Activated CD4-positive, alpha-beta T cell treated with anti-CD3 and anti-CD28 coated beads, Interleukin-2, amount 10 ng/mL, durations not matched to agents 7 days and 5 days (primary cell): ENCODE data around the gene CARMIL3. TPM values are rescaled to one million over a fixed set of nuclear protein-coding genes. Genes with fewer than 3 reads are reported as not detected.
"Not testable (repeated sequence)": the region's sequence is repeated elsewhere in the genome, so short reads cannot be mapped to it uniquely, and the experiment has no call there.

Source experiments
- CTCF ChIA-PET: fragments of 350-600 bp; sonication (Branson Sonifier 250); formaldehyde crosslinking; loops from one replicate; lab custom pipeline; 2021; ENCODE audit warnings: antibody characterized with exemption; lab: Charles Lee
- POLR2A ChIA-PET: fragments of 350-600 bp; sonication (Branson Sonifier 250); formaldehyde crosslinking; loops from one replicate; lab custom pipeline; 2021; ENCODE audit warnings: antibody characterized with exemption; lab: Charles Lee
- DNase-seq: peaks from one replicate; pipeline ENCODE4 v3.0.0-alpha.2; 2020
- H3K27ac Mint-ChIP-seq: one replicate; pipeline ENCODE4 v1.8.0; 2021; ENCODE audit warnings: mild to moderate bottlenecking, moderate library complexity, mixed read lengths
- H3K27me3 Mint-ChIP-seq: one replicate; pipeline ENCODE4 v1.8.0; 2021; ENCODE audit warnings: mixed read lengths
- H3K36me3 Mint-ChIP-seq: one replicate; pipeline ENCODE4 v1.8.0; 2021; ENCODE audit warnings: low read depth, mixed read lengths
- H3K4me1 Mint-ChIP-seq: one replicate; pipeline ENCODE4 v1.8.0; 2021; ENCODE audit warnings: mixed read lengths
- H3K4me3 Mint-ChIP-seq: one replicate; pipeline ENCODE4 v1.8.0; 2021; ENCODE audit warnings: mild to moderate bottlenecking, moderate library complexity, mixed read lengths
- H3K9me3 Mint-ChIP-seq: one replicate; pipeline ENCODE4 v1.8.0; 2021; ENCODE audit warnings: mixed read lengths
- total RNA-seq, 2 experiments: library from RNA; stranded (reverse); gene quantifications; one replicate each; pipeline ENCODE4 v1.2.3, GENCODE V29; 2021

The CARMIL3 gene
- total RNA-seq, 2 experiments from 2014 or later: 0.83 to 1.1 TPM

DNA sequence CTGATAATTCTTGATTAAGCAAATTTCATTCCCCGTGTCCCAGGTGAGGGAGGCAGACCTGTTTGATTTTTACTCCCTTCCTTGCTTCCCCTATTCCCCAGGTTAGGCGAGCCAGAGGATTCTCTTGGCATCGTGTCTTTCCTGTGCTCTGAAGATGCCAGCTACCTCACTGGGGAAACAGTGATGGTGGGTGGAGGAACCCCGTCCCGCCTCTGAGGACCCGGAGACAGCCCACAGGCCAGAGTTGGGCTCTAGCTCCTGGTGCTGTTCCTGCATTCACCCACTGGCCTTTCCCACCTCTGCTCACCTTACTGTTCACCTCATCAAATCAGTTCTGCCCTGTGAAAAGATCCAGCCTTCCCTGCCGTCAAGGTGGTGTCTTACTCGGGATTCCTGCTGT lies 1.1 kb upstream of the CARMIL3 start:
- peaks cover 21% of the 10 kb centered on the region for H3K4me1 Mint-ChIP-seq
- H3K27me3 Mint-ChIP-seq: peaks cover 41% of the 10 kb centered on the region
- DNase-seq, H3K9me3 Mint-ChIP-seq, H3K36me3 Mint-ChIP-seq, POLR2A ChIA-PET, H3K27ac Mint-ChIP-seq: not testable (repeated sequence)
- CTCF ChIA-PET: interaction anchor here (0.8 to 1.1 kb wide), 2 partner anchors 44 to 58 kb away, joined by 3 read pairs; partner anchors contain the start of gene PCK2
- H3K4me3 Mint-ChIP-seq: peak overlapping the region; percentile 73

DNA sequence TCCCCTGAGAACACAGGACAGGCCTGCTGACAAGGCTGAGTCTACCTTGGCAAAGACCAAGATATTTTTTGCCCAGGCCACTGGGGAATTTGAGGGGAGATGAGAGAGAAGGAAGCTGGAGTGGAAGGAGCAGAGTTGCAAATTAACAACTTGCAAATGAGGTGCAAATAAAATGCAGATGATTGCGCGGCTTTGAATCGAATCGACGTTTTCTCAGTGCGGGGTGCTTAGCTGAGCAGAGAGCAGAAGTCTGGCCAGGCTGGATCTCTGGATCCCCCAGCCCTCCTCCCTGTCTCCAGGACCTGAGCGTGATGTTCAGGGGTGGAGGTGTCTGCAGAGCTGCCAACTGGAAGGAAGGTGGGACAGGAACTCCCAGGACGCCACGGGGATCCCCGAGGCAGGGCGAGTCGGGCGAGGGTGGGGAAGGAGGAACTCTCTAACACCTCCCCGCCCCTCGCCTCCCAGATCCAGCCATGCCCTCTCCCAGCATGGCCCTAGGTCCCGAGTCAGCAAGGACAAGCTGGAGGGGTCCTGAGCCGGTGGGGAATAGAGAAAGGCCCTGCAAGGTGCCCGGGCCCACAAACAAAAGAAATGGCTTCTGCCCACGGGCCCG lies 527 bp upstream of the CARMIL3 start:
- Mint-ChIP-seq H3K9me3 (no peaks in the 10 kb centered on the region), H3K4me1 (peaks cover 21% of the 10 kb centered on the region), H3K36me3 (no peaks in the 10 kb centered on the region), H3K27me3 (peaks cover 40% of the 10 kb centered on the region), H3K4me3 (peak overlapping the region; percentile 73), H3K27ac (peak overlapping the region; percentile 82)
- ChIA-PET POLR2A (interaction anchor here (0.6 kb wide), 1 partner anchor 9 kb away, joined by 3 read pairs; no protein-coding TSS in a partner anchor), CTCF (interaction anchor here (0.7 to 1.9 kb wide), 8 partner anchors 10 to 110 kb away, joined by 3 to 5 read pairs (median 4); partner anchors contain the start of genes CPNE6, IRF9 and PCK2)
- no peak for DNase-seq

DNA sequence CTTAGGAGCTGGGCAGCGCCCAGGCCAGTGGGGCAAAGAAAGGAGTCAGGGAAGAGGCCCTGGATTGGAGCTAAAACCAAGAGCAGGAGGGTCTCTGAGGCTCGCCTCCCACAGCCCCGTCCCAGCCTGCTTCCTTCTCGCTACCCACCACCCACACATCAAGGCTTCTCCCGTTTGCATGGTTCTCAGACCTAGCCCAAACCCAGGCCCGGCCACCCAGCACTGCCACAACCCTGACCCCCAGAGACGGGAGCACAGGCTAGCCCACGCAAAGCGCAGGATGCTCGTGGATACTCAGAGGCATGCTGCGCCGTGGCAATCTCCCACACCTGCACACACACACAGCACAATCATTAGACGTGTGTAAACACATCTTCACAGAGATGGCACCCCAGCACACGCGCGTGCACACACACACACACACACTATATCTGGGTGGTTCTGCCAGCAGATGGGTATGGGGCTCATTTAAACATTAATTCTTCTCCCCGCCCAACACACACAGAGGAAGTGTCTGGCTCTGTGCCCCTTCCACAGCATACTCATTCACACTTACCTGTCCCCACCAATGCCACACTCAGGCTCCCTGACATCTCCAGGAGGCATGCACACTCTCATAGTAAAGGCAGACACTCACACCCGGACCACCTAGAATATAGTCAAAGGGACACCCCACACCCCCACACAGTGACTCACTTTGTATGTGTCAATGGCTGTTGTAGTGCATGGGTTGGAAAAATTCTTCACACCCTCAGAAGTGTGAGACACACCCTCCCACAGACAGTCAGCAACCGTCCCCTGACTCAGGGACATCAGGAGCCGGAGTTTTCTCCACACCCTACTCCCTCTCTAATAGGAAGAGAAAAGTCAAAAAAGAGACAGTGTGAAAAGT lies 1.1 kb downstream of the CARMIL3 start:
- Mint-ChIP-seq H3K36me3 (no peaks in the 10 kb centered on the region), H3K4me3 (peak overlapping the region; percentile 62), H3K9me3 (no peaks in the 10 kb centered on the region), H3K27ac (peak overlapping the region; percentile 20), H3K4me1 (peaks cover 21% of the 10 kb centered on the region), H3K27me3 (peaks cover 36% of the 10 kb centered on the region)
- ChIA-PET POLR2A (interaction anchor here (0.6 kb wide), 1 partner anchor 54 kb away, joined by 4 read pairs; no protein-coding TSS in a partner anchor), CTCF (interaction anchor here (1.0 to 1.9 kb wide), 5 partner anchors 18 to 85 kb away, joined by 3 to 5 read pairs (median 4); partner anchors contain the start of gene CPNE6)
- DNase-seq: no peak

DNA sequence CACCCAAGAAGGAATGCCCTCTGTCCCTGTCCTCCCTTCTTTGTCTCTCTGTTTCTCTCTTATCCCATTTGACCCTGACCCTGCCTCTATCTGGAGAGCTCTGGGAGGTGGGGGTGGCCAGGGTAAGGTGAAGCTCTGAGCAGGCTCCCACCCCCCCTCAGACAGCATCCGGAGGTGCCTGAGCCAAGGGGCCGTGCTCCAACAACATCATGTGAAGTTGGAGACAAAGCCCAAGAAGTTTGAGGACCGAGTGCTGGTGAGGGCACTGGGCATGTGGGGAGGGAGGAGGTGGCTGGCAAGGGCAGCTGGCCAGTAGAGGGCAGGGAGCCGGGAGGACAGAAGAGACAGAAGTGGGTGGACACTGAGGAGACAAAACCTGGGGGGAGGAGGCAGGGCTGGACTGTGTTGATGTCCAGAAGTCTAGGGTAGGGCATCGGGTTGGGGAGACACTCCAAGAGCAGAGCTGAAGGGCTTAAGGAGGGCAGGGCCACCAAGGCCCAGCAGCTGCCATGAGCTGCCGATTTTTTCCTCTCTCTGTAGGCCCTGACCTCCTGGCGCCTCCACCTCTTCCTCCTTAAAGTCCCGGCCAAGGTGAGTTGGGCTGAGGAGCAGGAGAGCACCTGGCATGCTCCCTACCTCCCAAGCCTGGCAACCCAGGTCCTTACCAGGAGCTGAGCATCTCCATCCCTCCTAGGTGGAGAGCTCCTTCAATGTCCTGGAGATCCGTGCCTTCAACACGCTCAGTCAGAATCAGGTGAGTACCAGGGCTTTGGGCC lies 1.9 kb downstream of the CARMIL3 start:
- ChIA-PET POLR2A (no interaction called here), CTCF (interaction anchor here (1.1 to 1.6 kb wide), 3 partner anchors 10 to 107 kb away, joined by 3 to 5 read pairs (median 4); partner anchors contain the start of genes CPNE6 and IRF9)
- Mint-ChIP-seq H3K27ac (no peak overlapping the region), H3K9me3 (no peaks in the 10 kb centered on the region), H3K36me3 (no peaks in the 10 kb centered on the region), H3K4me1 (peaks cover 23% of the 10 kb centered on the region), H3K27me3 (peaks cover 33% of the 10 kb centered on the region), H3K4me3 (peak overlapping the region; percentile 62)
- DNase-seq: no peak

DNA sequence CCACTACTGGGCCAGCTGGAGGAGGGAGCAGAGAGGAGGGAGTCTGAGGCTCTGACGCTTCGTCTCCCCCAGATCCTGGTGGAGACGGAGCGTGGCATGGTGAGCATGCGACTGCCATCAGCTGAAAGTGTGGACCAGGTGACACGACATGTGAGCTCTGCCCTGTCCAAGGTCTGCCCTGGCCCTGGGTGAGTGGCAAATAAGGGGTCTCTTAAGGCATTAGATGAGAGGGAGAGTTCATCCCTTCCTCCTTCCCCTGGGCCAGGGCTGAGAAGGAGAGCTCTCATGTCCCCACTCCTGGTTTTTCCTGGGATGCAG lies 2.5 kb downstream of the CARMIL3 start:
- Mint-ChIP-seq H3K4me1 (peaks cover 23% of the 10 kb centered on the region), H3K36me3 (no peaks in the 10 kb centered on the region), H3K27me3 (peaks cover 31% of the 10 kb centered on the region), H3K27ac (no peak overlapping the region), H3K9me3 (no peaks in the 10 kb centered on the region), H3K4me3 (no peak overlapping the region)
- POLR2A ChIA-PET: no interaction called here
- CTCF ChIA-PET: interaction anchor here (1.1 to 1.6 kb wide), 3 partner anchors 11 to 107 kb away, joined by 3 to 5 read pairs (median 4); partner anchors contain the start of genes CPNE6 and IRF9
- no peak for DNase-seq

DNA sequence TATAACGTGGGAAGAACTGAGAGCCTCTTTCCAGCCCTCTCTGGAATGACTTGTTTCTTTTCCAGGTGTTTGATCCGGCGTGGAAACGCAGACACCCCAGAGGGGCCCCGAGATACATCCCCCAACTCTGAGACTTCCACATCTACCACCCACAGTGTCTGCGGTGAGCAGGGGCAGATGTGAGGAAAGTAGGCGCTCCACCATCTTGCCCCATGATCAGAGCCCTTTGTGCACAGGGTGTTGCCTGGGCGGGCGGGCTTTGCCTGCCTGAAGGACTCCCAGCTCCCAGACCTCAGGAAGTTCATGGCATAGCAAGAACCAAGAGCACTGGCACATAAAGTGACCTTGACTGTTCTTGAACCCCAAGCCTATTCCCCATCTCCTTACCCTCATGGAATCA lies 2.8 kb downstream of the CARMIL3 start:
- ChIA-PET CTCF (interaction anchor here (1.1 to 1.6 kb wide), 3 partner anchors 11 to 106 kb away, joined by 3 to 5 read pairs (median 4); partner anchors contain the start of genes CPNE6 and IRF9), POLR2A (no interaction called here)
- H3K4me3 Mint-ChIP-seq: no peak overlapping the region
- H3K36me3 Mint-ChIP-seq: no peaks in the 10 kb centered on the region
- no peak overlapping the region for H3K27ac Mint-ChIP-seq
- no peak for DNase-seq
- no peaks in the 10 kb centered on the region for H3K9me3 Mint-ChIP-seq
- peaks cover 31% of the 10 kb centered on the region for H3K27me3 Mint-ChIP-seq
- H3K4me1 Mint-ChIP-seq: peaks cover 23% of the 10 kb centered on the region

DNA sequence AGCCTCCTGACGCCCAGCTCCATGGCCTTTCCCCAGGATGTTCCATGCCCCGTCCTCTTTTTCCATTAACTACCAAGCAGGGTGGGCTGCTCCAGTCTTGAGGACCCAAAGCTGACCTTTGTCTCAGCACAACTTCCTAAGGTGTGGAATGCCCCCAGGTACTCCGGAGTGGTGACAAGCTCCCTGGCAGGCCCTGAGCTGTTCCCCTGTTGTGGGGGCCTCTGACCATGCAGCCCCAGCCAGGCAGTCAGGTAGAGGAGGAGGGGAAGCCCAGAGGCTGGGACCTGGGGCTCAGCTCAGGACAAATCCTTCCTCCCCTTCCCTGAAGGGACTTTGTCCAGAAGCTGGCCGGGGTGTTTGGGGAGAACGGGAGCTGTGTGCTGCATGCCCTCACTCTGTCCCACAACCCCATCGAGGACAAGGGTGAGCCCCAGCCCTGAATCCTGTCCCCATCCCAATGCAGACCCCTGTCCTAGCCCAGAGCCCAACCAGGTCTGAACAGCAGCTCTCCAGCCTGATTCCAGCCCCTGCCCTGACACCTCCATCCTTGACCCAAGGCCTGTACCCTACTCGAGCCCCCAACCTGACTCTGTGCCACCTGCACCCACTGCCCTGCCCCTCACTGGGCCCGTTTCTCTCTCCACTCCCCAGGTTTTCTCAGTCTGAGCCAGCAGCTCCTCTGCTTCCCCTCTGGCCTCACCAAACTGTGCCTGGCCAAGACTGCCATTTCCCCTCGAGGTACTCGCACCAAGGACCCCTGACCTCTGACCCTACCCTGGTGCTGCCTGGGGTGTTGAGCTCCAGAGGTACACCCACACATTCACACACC lies 4.4 kb downstream of the CARMIL3 start:
- Mint-ChIP-seq H3K36me3 (no peaks in the 10 kb centered on the region), H3K27me3 (peaks cover 21% of the 10 kb centered on the region), H3K4me3 (no peak overlapping the region), H3K27ac (no peak overlapping the region), H3K9me3 (no peaks in the 10 kb centered on the region), H3K4me1 (peaks cover 21% of the 10 kb centered on the region)
- no peak for DNase-seq
- ChIA-PET POLR2A (interaction anchor here (0.6 kb wide), 1 partner anchor 70 kb away, joined by 3 read pairs; no protein-coding TSS in a partner anchor), CTCF (interaction anchor here (0.6 to 1.1 kb wide), 3 partner anchors 12 to 277 kb away, joined by 3 read pairs; partner anchors contain the start of gene IRF9)

DNA sequence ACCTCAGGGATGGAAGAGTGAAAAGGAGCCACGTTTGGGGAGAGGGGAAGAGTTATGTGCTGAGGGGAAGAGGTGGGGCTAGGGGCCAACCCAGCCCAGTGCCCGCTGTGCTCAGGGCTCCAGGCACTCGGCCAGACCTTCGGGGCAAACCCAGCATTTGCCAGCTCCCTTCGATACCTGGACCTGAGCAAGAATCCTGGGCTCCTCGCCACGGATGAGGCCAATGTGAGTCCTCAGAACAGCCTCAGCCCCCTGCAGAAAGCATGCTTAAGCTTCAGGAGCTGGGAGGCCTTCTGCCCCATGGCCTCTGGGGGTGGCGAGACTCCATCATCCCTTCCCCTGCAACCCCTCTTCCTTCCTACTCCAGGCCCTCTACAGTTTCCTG lies 5.0 kb downstream of the CARMIL3 start:
- DNase-seq: no peak
- no peaks in the 10 kb centered on the region for H3K9me3 Mint-ChIP-seq
- no peaks in the 10 kb centered on the region for H3K36me3 Mint-ChIP-seq
- H3K27me3 Mint-ChIP-seq: peaks cover 19% of the 10 kb centered on the region
- H3K4me3 Mint-ChIP-seq: no peak overlapping the region
- POLR2A ChIA-PET: interaction anchor here (1.0 kb wide), 1 partner anchor 52 kb away, joined by 4 read pairs; no protein-coding TSS in a partner anchor
- H3K4me1 Mint-ChIP-seq: peaks cover 18% of the 10 kb centered on the region
- CTCF ChIA-PET: interaction anchor here (0.8 to 1.1 kb wide), 3 partner anchors 11 to 105 kb away, joined by 3 read pairs; partner anchors contain the start of gene IRF9
- no peak overlapping the region for H3K27ac Mint-ChIP-seq

DNA sequence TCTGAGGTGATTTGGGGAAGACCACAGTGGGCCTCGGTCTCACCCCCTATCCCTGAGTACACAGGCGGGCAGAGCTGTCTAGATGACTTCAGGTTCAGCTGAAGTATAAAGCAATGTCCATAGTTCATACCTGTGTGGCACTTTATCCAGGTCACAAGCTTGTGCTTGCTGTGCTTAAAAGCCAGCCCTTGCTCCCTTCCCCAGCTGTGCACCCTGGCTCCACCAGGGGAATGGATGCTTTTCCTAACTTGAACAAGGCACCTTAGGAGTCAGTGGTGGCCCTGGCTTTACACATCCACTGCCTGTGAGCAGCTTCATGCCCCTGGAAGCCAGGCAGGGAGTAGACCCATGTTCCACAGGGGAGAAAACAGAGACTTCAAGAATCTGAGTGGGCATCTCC lies 5.5 kb downstream of the CARMIL3 start:
- Mint-ChIP-seq H3K4me1 (peaks cover 18% of the 10 kb centered on the region), H3K27ac (no peak overlapping the region), H3K4me3 (no peak overlapping the region), H3K36me3 (no peaks in the 10 kb centered on the region), H3K27me3 (peaks cover 19% of the 10 kb centered on the region), H3K9me3 (no peaks in the 10 kb centered on the region)
- ChIA-PET POLR2A (interaction anchor here (1.0 kb wide), 1 partner anchor 52 kb away, joined by 4 read pairs; no protein-coding TSS in a partner anchor), CTCF (interaction anchor here (0.8 to 1.3 kb wide), 3 partner anchors 11 to 51 kb away, joined by 3 read pairs; no protein-coding TSS in a partner anchor)
- DNase-seq: no peak

DNA sequence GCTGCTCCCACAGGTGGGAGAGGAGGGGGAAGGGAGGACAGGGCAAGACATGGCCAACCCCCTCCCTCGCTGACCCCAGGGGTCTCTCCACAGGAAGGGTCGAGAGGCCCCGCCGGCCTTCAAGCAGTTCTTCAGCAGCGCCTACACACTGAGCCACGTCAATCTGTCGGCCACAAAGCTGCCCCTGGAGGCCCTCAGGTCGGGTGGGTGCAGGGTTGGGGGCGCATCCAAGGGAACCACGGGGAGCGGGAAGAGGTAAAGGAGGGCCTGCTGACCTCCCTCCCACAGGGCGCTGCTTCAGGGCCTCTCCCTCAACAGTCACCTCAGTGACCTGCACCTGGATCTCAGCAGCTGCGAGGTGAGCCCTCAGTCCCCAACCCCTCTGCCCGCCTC lies 6.1 kb downstream of the CARMIL3 start:
- no peak overlapping the region for H3K4me3 Mint-ChIP-seq
- H3K27ac Mint-ChIP-seq: no peak overlapping the region
- POLR2A ChIA-PET: interaction anchor here (1.0 kb wide), 1 partner anchor 51 kb away, joined by 4 read pairs; no protein-coding TSS in a partner anchor
- H3K4me1 Mint-ChIP-seq: peaks cover 13% of the 10 kb centered on the region
- peaks cover 16% of the 10 kb centered on the region for H3K27me3 Mint-ChIP-seq
- CTCF ChIA-PET: interaction anchor here (1.3 kb wide), 1 partner anchor 13 kb away, joined by 3 read pairs; no protein-coding TSS in a partner anchor
- DNase-seq: no peak
- H3K36me3 Mint-ChIP-seq: no peaks in the 10 kb centered on the region
- no peaks in the 10 kb centered on the region for H3K9me3 Mint-ChIP-seq

DNA sequence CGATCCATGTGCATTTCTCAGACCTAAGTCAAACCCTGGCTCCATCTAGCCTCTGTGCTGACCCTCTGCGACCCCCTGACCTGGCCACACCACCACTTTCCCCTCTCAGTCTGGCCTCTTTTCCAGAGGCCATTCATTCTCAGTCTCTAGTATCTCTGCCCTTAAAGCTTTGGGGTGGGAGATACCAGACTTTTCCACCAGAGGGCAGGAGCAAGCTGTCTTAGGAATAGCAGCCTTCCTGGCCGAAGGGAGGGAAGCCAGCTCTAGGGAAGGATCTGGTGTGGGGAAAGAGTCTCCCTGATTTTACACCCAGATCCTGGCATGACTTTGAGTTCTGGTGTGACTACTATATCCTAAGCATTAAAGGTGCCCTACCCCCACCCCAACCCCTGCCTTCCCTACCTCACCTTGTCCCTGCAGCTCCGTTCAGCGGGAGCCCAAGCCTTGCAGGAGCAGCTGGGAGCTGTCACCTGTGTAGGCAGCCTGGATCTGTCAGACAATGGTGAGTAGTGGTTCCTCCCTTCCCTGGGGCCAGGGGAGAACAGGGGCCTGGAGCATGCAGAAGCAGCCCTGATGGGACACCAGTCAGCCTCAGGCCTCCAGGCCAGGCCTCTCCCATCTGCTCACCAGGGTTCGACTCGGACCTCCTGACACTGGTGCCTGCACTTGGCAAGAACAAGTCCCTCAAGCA lies 6.6 kb downstream of the CARMIL3 start:
- CTCF ChIA-PET: interaction anchor here (1.3 kb wide), 1 partner anchor 12 kb away, joined by 3 read pairs; no protein-coding TSS in a partner anchor
- Mint-ChIP-seq H3K36me3 (no peaks in the 10 kb centered on the region), H3K9me3 (no peaks in the 10 kb centered on the region), H3K4me1 (peaks cover 7% of the 10 kb centered on the region), H3K4me3 (no peak overlapping the region), H3K27me3 (peaks cover 10% of the 10 kb centered on the region), H3K27ac (peak overlapping the region; percentile 83)
- POLR2A ChIA-PET: no interaction called here
- peak; percentile 70 for DNase-seq
